Ovary (tissue), 9 donors: ENCODE data around the gene OTUB1. TPM values are rescaled to one million over a fixed set of nuclear protein-coding genes. Genes with fewer than 3 reads are reported as not detected.

ENCODE experiments used
- DNase-seq, 5 donors: peaks; one replicate each; pipeline ENCODE4 v3.0.0-alpha.2; 2019 to 2020
- H3K27ac ChIP-seq, 2 donors: fragments of 200-600 bp; one replicate each; pipeline versions ENCODE4 v1.5.1 to v1.8.0; 2019 to 2022
- H3K27me3 ChIP-seq: fragments of 200-600 bp; one replicate; pipeline ENCODE4 v1.8.0; 2022
- H3K36me3 ChIP-seq: fragments of 200-600 bp; sonication (generic); one replicate; pipeline ENCODE4 v1.5.1; 2019
- H3K4me1 ChIP-seq: one replicate; pipeline ENCODE4 v1.8.1; 2013; ENCODE audit warnings: mild to moderate bottlenecking, moderate library complexity; ENCODE audit not compliant: insufficient read depth
- H3K4me3 ChIP-seq: fragments of 200-600 bp; sonication (generic); one replicate; pipeline ENCODE4 v1.5.1; 2017
- H3K9me3 ChIP-seq, 2 donors: fragments of 200-600 bp in 1 of 2; sonication (generic) in 1 of 2; one replicate each; pipeline versions ENCODE4 v1.5.1 to v1.8.1; 2013 to 2019; ENCODE audit warnings: mild to moderate bottlenecking in 1 of 2, moderate library complexity in 1 of 2
- CTCF ChIP-seq, 3 donors: fragments of 450-650 bp in 2 of 3; fragments of 200-600 bp in 1 of 3; IDR thresholded peaks; one replicate each; pipeline versions ENCODE4 v1.5.1 to v1.8.0; 2016 to 2022; ENCODE audit warnings: antibody characterized with exemption in 3 of 3, mild to moderate bottlenecking in 1 of 3
- EP300 ChIP-seq: sonication (generic); formaldehyde crosslinking; IDR thresholded peaks from one replicate; pipeline ENCODE4 v1.6.1; 2017; ENCODE audit warnings: antibody characterized with exemption
- POLR2A ChIP-seq: fragments of 450-650 bp; IDR thresholded peaks from one replicate; pipeline ENCODE4 v1.6.1; 2017; ENCODE audit warnings: antibody characterized with exemption, mild to moderate bottlenecking, moderate library complexity
- WGBS, 3 donors: extraction: QIAGEN DNeasy Blood & Tissue Kit in 1 of 3; methylation state at CpG; one replicate each; pipeline versions ENCODE4 v1.1.5 to v1.1.7; 2013 to 2017; 5-methylcytosine and 5-hydroxymethylcytosine counted together
- intact Hi-C, 4 donors: fragments of 100-400 bp; cut with DNase I; formaldehyde crosslinking; loops; one replicate each; pipeline versions ENCODE4 v1.11.0 to v1.15.1; 2022 to 2023
- polyA plus RNA-seq, 2 donors: library from polyadenylated mRNA; stranded (reverse); fragments of 200-250 nt in 1 of 2; fragments of 350-450 nt in 1 of 2; fragmentation: Illumina TruSeq in 1 of 2; extraction: RNeasy Lipid Tissue Mini Kit (QIAGEN cat#74804) in 1 of 2; gene quantifications; one replicate each; pipeline ENCODE4 v1.2.3, GENCODE V29; 2013 to 2014
- total RNA-seq, 7 donors: library from RNA; depleted of rRNA in 2 of 7; stranded (reverse); fragments of >200 nt in 2 of 7; fragmentation: NEBNext Ultra II Directional in 3 of 7; extraction: Animal tissue kit (Norgen Biotek cat#: 25700) in 3 of 7; gene quantifications; one replicate each; pipeline versions ENCODE4 v1.1.0 to v1.2.4, GENCODE V29; 2016 to 2023
- donor health status: DM: no; HTN: no; CAD: no; lungs with moderate emphysema.
- donor health status: DM: no; HTN: no; CAD: no.
- donor health status: Bipolar disorder and iron deficiency.
- donor health status: DM: yes; HTN: yes; CAD: no.
- donor health status: DM: no; HTN: no; CAD: no.
- donor health status: DM: yes; HTN: yes; CAD: no.

Gene OTUB1
- total and polyA plus RNA-seq, 9 donors: 34.7 to 66.7 (median 50.7) TPM

GRCh38 chr11:64022125-64022784, 36.0 kb downstream of the OTUB1 start:
- Histone ChIP-seq H3K9me3 (no peaks in the 10 kb centered on the region), H3K36me3 (no peaks in the 10 kb centered on the region), H3K4me1 (no peaks in the 10 kb centered on the region), H3K4me3 (no peak overlapping the region), H3K27ac (no peak overlapping the region), H3K27me3 (no peaks in the 10 kb centered on the region)
- intact Hi-C loops: no loop called here
- no peak for TF ChIP-seq POLR2A
- TF ChIP-seq EP300: no peak
- no peak for TF ChIP-seq CTCF (IDR thresholded peaks at IDR 0.05)
- WGBS, 3 donors: 63 to 77% (median 66%) methylated on average over 14 of the region's 14 CpGs
- no peak for DNase-seq

GRCh38 chr11:64023712-64024710, 37.8 kb downstream of the OTUB1 start:
- Histone ChIP-seq H3K36me3 (no peaks in the 10 kb centered on the region), H3K4me1 (peaks cover 6% of the 10 kb centered on the region), H3K4me3 (no peak overlapping the region), H3K9me3 (no peaks in the 10 kb centered on the region), H3K27ac (no peak overlapping the region), H3K27me3 (no peaks in the 10 kb centered on the region)
- DNase-seq: no peak
- whole genome bisulfite sequencing, 3 donors: 70 to 79% (median 78%) methylated on average over 20 of the region's 20 CpGs
- TF ChIP-seq CTCF (IDR thresholded peaks at IDR 0.05) (no peak), EP300 (no peak), POLR2A (no peak)
- intact Hi-C loops: no loop called here

- Histone ChIP-seq H3K4me3 (no peak overlapping the region), H3K27me3 (no peaks in the 10 kb centered on the region), H3K4me1 (peaks cover 6% of the 10 kb centered on the region), H3K9me3 (no peaks in the 10 kb centered on the region), H3K27ac (no peak overlapping the region), H3K36me3 (no peaks in the 10 kb centered on the region)
- no peak for TF ChIP-seq POLR2A
- TF ChIP-seq EP300: no peak
- no peak for TF ChIP-seq CTCF (IDR thresholded peaks at IDR 0.05)
- intact Hi-C loops: no loop called here
- 75 to 87% (median 78%) methylated on average over 4 of the region's 4 CpGs for WGBS, 3 donors
- DNase-seq: no peak
Measured at GRCh38 chr11:64025205-64025604, 39.0 kb downstream of the OTUB1 start.

GRCh38 chr11:64026575-64027205, 40.5 kb downstream of the OTUB1 start:
- no peaks in the 10 kb centered on the region for H3K36me3 ChIP-seq
- intact Hi-C loops: no loop called here
- no peaks in the 10 kb centered on the region for H3K9me3 ChIP-seq
- 86 to 91% (median 87%) methylated on average over 7 of the region's 7 CpGs for WGBS, 3 donors
- DNase-seq: no peak
- H3K27me3 ChIP-seq: no peaks in the 10 kb centered on the region
- peaks cover 6% of the 10 kb centered on the region for H3K4me1 ChIP-seq
- no peak overlapping the region for H3K27ac ChIP-seq
- no peak overlapping the region for H3K4me3 ChIP-seq
- no peak for TF ChIP-seq CTCF (IDR thresholded peaks at IDR 0.05)
- no peak for TF ChIP-seq POLR2A
- no peak for TF ChIP-seq EP300
